Aorta (tissue), 5 donors: ENCODE data around the gene TRIM72. TPM values are rescaled to one million over a fixed set of nuclear protein-coding genes. Genes with fewer than 3 reads are reported as not detected.
A peak's percentile ranks its signal among the peaks of the same experiment; 100 is the strongest.
"Not testable (repeated sequence)": the region's sequence is repeated elsewhere in the genome, so short reads cannot be mapped to it uniquely, and the experiment has no call there.

Experiments used
- ATAC-seq: fragments of 200-7000 bp; cut with Tn5 transposase; one replicate; pipeline ENCODE4 v1.9.1; 2022; ENCODE audit warnings: moderate library complexity; ENCODE audit not compliant: low FRiP score
- DNase-seq, 2 donors: peaks; one replicate each; pipeline ENCODE4 v3.0.0-alpha.2; 2020
- H3K27ac ChIP-seq, 2 donors: one replicate each; pipeline ENCODE4 v1.5.1; 2013; ENCODE audit warnings: low read length in 2 of 2, mild to moderate bottlenecking in 2 of 2, moderate library complexity in 2 of 2, control low read depth in 1 of 2, inconsistent platforms in 1 of 2, low read depth in 1 of 2
- H3K27me3 ChIP-seq, 2 donors: one replicate each; pipeline ENCODE4 v1.6.1; 2013; ENCODE audit warnings: control low read depth in 1 of 2, low read length in 1 of 2, mild to moderate bottlenecking in 1 of 2, moderate library complexity in 1 of 2; ENCODE audit not compliant: insufficient read depth in 2 of 2, control insufficient read depth in 1 of 2
- H3K36me3 ChIP-seq, 2 donors: one replicate each; pipeline ENCODE4 v1.6.1; 2013; ENCODE audit warnings: control low read depth in 1 of 2, low read length in 1 of 2, mild to moderate bottlenecking in 1 of 2; ENCODE audit not compliant: insufficient read depth in 2 of 2, control insufficient read depth in 1 of 2
- H3K4me1 ChIP-seq, 2 donors: one replicate each; pipeline ENCODE4 v1.6.1; 2013; ENCODE audit warnings: low read length in 2 of 2, control low read depth in 1 of 2, mild to moderate bottlenecking in 1 of 2, moderate library complexity in 1 of 2; ENCODE audit not compliant: insufficient read depth in 2 of 2, control insufficient read depth in 1 of 2
- H3K4me3 ChIP-seq, 2 donors: one replicate each; pipeline ENCODE4 v1.5.1; 2013; ENCODE audit warnings: low read length in 2 of 2, control low read depth in 1 of 2, mild to moderate bottlenecking in 1 of 2
- H3K9me3 ChIP-seq: one replicate; pipeline ENCODE4 v1.6.1; 2013; ENCODE audit warnings: mild to moderate bottlenecking, low read length; ENCODE audit not compliant: control insufficient read depth
- WGBS, 2 donors: extraction: QIAGEN DNeasy Blood & Tissue Kit; methylation state at CpG; one replicate each; pipeline ENCODE4 v1.1.7; 2013; 5-methylcytosine and 5-hydroxymethylcytosine counted together
- intact Hi-C, 2 donors: fragments of 100-400 bp; cut with DNase I; formaldehyde crosslinking; loops; one replicate each; pipeline versions ENCODE4 v1.14.2 to v1.15.0; 2022
- polyA plus RNA-seq, 2 donors: library from polyadenylated mRNA; stranded (reverse); fragments of 200-250 nt; gene quantifications; one replicate each; pipeline ENCODE4 v1.2.3, GENCODE V29; 2013
- total RNA-seq, 2 donors: library from RNA; stranded (reverse); fragmentation: NEBNext Ultra II Directional; extraction: Animal tissue kit (Norgen Biotek cat#: 25700); gene quantifications; one replicate each; pipeline ENCODE4 v1.2.1, GENCODE V29; 2021
- donor health status: healthy with polysubstance abuse.
- donor health status: Bipolar disorder and iron deficiency.
- donor health status: DM: no; HTN: no; CAD: no.
- donor health status: DM: no; HTN: no; CAD: no.
- donor health status: DM: yes; HTN: yes; CAD: no.

The TRIM72 gene
- total and polyA plus RNA-seq, 4 donors = 0.05 to 0.24 TPM; not detected in 2

- WGBS, 2 donors = 81 to 85% methylated on average over 17 of the region's 17 CpGs
Measured at GRCh38 chr16:31277659-31278260, 63.8 kb downstream of the TRIM72 start.

GRCh38 chr16:31278853-31279252, 64.9 kb downstream of the TRIM72 start:
- intact Hi-C loops, H3K36me3 ChIP-seq, H3K9me3 ChIP-seq, H3K27ac ChIP-seq, DNase-seq, H3K4me1 ChIP-seq, ATAC-seq, H3K4me3 ChIP-seq, H3K27me3 ChIP-seq: not testable (repeated sequence)
- WGBS, 2 donors = 75 to 78% methylated on average over 3 to 4 of the region's 4 CpGs

More at GRCh38 chr16:31277659-31278260, 63.8 kb downstream of the TRIM72 start:
- Histone ChIP-seq H3K4me1 (no peaks in the 10 kb centered on the region), H3K36me3 (no peaks in the 10 kb centered on the region), H3K4me3 (no peak overlapping the region), H3K27me3 (peaks cover 0 to 2% of the 10 kb centered on the region in 2 donors), H3K27ac (no peak overlapping the region), H3K9me3 (no peaks in the 10 kb centered on the region)
- DNase-seq (peak in 1 of 2 donors; percentile 25), ATAC-seq (no peak)
- intact Hi-C loops = no loop called here

Other genes with a start within 250 kb of the TRIM72 start
- 10 to 100 TPM; 13.6 to 31.3 TPM for gene HSD3B7, start 228.9 kb upstream of the TRIM72 start, total RNA-seq
- 10 to 100 TPM in 1 of 2 donors, 1 to 10 TPM in 1; 8.6 to 10.4 TPM for gene HSD3B7, start 228.9 kb upstream of the TRIM72 start, polyA plus RNA-seq
- gene STX1B, start 203.5 kb upstream of the TRIM72 start, total RNA-seq = under 1 TPM; 0.84 to 0.93 TPM
- 1 to 10 TPM in 1 of 2 donors, under 1 TPM in 1; 0.13 to 2.2 TPM for gene STX1B, start 203.5 kb upstream of the TRIM72 start, polyA plus RNA-seq
- gene STX4, start 180.6 kb upstream of the TRIM72 start, total RNA-seq = 10 to 100 TPM; 73.5 to 88.6 TPM
- gene STX4, start 180.6 kb upstream of the TRIM72 start, polyA plus RNA-seq = 100 to 1,000 TPM in 1 of 2 donors, 10 to 100 TPM in 1; 52.8 to 121 TPM
- gene ZNF668, start 139.9 kb upstream of the TRIM72 start, total RNA-seq = 10 to 100 TPM in 1 of 2 donors, 1 to 10 TPM in 1; 7.4 to 10.3 TPM
- gene ZNF668, start 139.9 kb upstream of the TRIM72 start, polyA plus RNA-seq = 1 to 10 TPM; 6.0 to 6.6 TPM
- 10 to 100 TPM; 12.6 to 15.0 TPM for gene ZNF646, start 139.7 kb upstream of the TRIM72 start, total RNA-seq
- 1 to 10 TPM; 1.6 to 4.7 TPM for gene ZNF646, start 139.7 kb upstream of the TRIM72 start, polyA plus RNA-seq
- gene PRSS53, start 125.2 kb upstream of the TRIM72 start, total RNA-seq = 1 to 10 TPM; 2.4 to 6.0 TPM
- gene PRSS53, start 125.2 kb upstream of the TRIM72 start, polyA plus RNA-seq = 10 to 100 TPM in 1 of 2 donors, 1 to 10 TPM in 1; 3.6 to 12.9 TPM
- gene VKORC1, start 119.3 kb upstream of the TRIM72 start, total RNA-seq = 100 to 1,000 TPM in 1 of 2 donors, 10 to 100 TPM in 1; 75.7 to 109 TPM
- gene VKORC1, start 119.3 kb upstream of the TRIM72 start, polyA plus RNA-seq = 100 to 1,000 TPM; 143 to 206 TPM
- gene BCKDK, start 105.7 kb upstream of the TRIM72 start, total RNA-seq = 10 to 100 TPM; 28.6 to 37.2 TPM
- 10 to 100 TPM; 16.7 to 32.0 TPM for gene BCKDK, start 105.7 kb upstream of the TRIM72 start, polyA plus RNA-seq
- 10 to 100 TPM; 51.6 to 61.1 TPM for gene KAT8, start 96.5 kb upstream of the TRIM72 start, total RNA-seq
- gene KAT8, start 96.5 kb upstream of the TRIM72 start, polyA plus RNA-seq = 10 to 100 TPM; 24.3 to 65.7 TPM
- gene PRSS8, start 78.4 kb upstream of the TRIM72 start, total RNA-seq = not detected
- gene PRSS8, start 78.4 kb upstream of the TRIM72 start, polyA plus RNA-seq = 10 to 100 TPM in 1 of 2 donors, under 1 TPM in 1; 0.77 to 11.9 TPM
- gene PRSS36, start 64.1 kb upstream of the TRIM72 start, total RNA-seq = 1 to 10 TPM; 3.5 to 8.8 TPM
- gene PRSS36, start 64.1 kb upstream of the TRIM72 start, polyA plus RNA-seq = 1 to 10 TPM; 4.2 to 5.1 TPM
- gene FUS, start 34.0 kb upstream of the TRIM72 start, total RNA-seq = 100 to 1,000 TPM; 243 to 254 TPM
- 100 to 1,000 TPM in 1 of 2 donors, 10 to 100 TPM in 1; 95.7 to 329 TPM for gene FUS, start 34.0 kb upstream of the TRIM72 start, polyA plus RNA-seq
- gene PYCARD, start 11.4 kb upstream of the TRIM72 start, total RNA-seq = 10 to 100 TPM; 13.3 to 23.9 TPM
- 10 to 100 TPM; 14.7 to 52.7 TPM for gene PYCARD, start 11.4 kb upstream of the TRIM72 start, polyA plus RNA-seq
- not detected for gene PYDC1, start 3.0 kb downstream of the TRIM72 start, total RNA-seq
- gene PYDC1, start 3.0 kb downstream of the TRIM72 start, polyA plus RNA-seq = not detected
- 10 to 100 TPM; 15.7 to 40.1 TPM for gene ITGAM, start 45.9 kb downstream of the TRIM72 start, total RNA-seq
- 1 to 10 TPM in 1 of 2 donors, under 1 TPM in 1; 0.74 to 6.9 TPM for gene ITGAM, start 45.9 kb downstream of the TRIM72 start, polyA plus RNA-seq
- gene ITGAX, start 141.1 kb downstream of the TRIM72 start, total RNA-seq = 10 to 100 TPM; 25.0 to 27.0 TPM
- 1 to 10 TPM in 1 of 2 donors, under 1 TPM in 1; 0.79 to 5.1 TPM for gene ITGAX, start 141.1 kb downstream of the TRIM72 start, polyA plus RNA-seq
- gene ITGAD, start 179.2 kb downstream of the TRIM72 start, total RNA-seq = under 1 TPM; 0.45 to 0.54 TPM
- under 1 TPM in 1 of 2 donors, not detected in 1; 0.63 TPM for gene ITGAD, start 179.2 kb downstream of the TRIM72 start, polyA plus RNA-seq
- gene COX6A2, start 214.2 kb downstream of the TRIM72 start, total RNA-seq = 1 to 10 TPM in 1 of 2 donors, not detected in 1; 3.0 TPM
- 10 to 100 TPM in 1 of 2 donors, not detected in 1; 10.6 TPM for gene COX6A2, start 214.2 kb downstream of the TRIM72 start, polyA plus RNA-seq
- gene ZNF843, start 228.7 kb downstream of the TRIM72 start, total RNA-seq = 1 to 10 TPM in 1 of 2 donors, under 1 TPM in 1; 0.68 to 1.9 TPM
- gene ZNF843, start 228.7 kb downstream of the TRIM72 start, polyA plus RNA-seq = 1 to 10 TPM in 1 of 2 donors, under 1 TPM in 1; 0.50 to 1.0 TPM
- gene ARMC5, start 245.4 kb downstream of the TRIM72 start, total RNA-seq = 1 to 10 TPM; 7.9 to 9.7 TPM
- gene ARMC5, start 245.4 kb downstream of the TRIM72 start, polyA plus RNA-seq = 10 to 100 TPM in 1 of 2 donors, 1 to 10 TPM in 1; 2.1 to 14.1 TPM